MM.1S (cell line): Measurements from ENCODE around the gene HABP4.

Source experiments
- EZH2 ChIP-seq: fragments of 300-600 bp; sonication (generic); optimal IDR thresholded peaks from 2 replicates; pipeline ENCODE3; 2017; ENCODE audit warnings: low read depth, mild to moderate bottlenecking, antibody characterized with exemption, low read length, mixed read lengths
- EZH2phosphoT487 ChIP-seq: fragments of 300-600 bp; sonication (generic); IDR thresholded peaks from 2 replicates; pipeline ENCODE4 v1.6.1; 2018; ENCODE audit warnings: antibody characterized with exemption, low read length
- TF ChIP-seq, protein P1 (sequence below): fragments of 300-600 bp; sonication (generic); IDR thresholded peaks from 2 replicates; pipeline ENCODE4 v1.5.1; 2016; ENCODE audit warnings: antibody characterized with exemption, low read length, mixed read lengths

GRCh38 chr9:96483197-96483596 is 33.2 kb downstream of the HABP4 start:
- TF ChIP-seq, protein P1, sequence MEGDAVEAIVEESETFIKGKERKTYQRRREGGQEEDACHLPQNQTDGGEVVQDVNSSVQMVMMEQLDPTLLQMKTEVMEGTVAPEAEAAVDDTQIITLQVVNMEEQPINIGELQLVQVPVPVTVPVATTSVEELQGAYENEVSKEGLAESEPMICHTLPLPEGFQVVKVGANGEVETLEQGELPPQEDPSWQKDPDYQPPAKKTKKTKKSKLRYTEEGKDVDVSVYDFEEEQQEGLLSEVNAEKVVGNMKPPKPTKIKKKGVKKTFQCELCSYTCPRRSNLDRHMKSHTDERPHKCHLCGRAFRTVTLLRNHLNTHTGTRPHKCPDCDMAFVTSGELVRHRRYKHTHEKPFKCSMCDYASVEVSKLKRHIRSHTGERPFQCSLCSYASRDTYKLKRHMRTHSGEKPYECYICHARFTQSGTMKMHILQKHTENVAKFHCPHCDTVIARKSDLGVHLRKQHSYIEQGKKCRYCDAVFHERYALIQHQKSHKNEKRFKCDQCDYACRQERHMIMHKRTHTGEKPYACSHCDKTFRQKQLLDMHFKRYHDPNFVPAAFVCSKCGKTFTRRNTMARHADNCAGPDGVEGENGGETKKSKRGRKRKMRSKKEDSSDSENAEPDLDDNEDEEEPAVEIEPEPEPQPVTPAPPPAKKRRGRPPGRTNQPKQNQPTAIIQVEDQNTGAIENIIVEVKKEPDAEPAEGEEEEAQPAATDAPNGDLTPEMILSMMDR, result no peak
- no peak for TF ChIP-seq EZH2phosphoT487
- TF ChIP-seq EZH2, result no peak
